MCF 10A (cell line): ENCODE measurements around the gene COL13A1. TPM values are rescaled to one million over a fixed set of nuclear protein-coding genes. Genes with fewer than 3 reads are reported as not detected.

Source experiments
- BruUV-seq: library from RNA; stranded (reverse); fragments of 400-500 nt; replicated peaks from 2 replicates; lab custom pipeline; 2021; lab: Mats Ljungman, UMichigan
- CTCF ChIA-PET: fragments of 300-600 bp; sonication (Branson Sonifier 250); formaldehyde crosslinking; extraction: SDS; loops from one replicate; lab custom pipeline; 2021; ENCODE audit warnings: antibody characterized with exemption, inconsistent platforms; lab: Yijun Ruan, JAX
- POLR2A ChIA-PET: fragments of 300-600, 350-650 bp; sonication (Branson Sonifier 250); formaldehyde crosslinking; extraction: SDS; loops from one replicate; lab custom pipeline; 2020; ENCODE audit warnings: antibody characterized with exemption, inconsistent platforms; lab: Yijun Ruan, JAX
- DNase-seq: peaks from one replicate; pipeline ENCODE4 v3.0.0-alpha.2; 2018; ENCODE audit not compliant: unreplicated experiment
- H3K27ac Mint-ChIP-seq: one replicate; pipeline ENCODE4 v1.8.0; 2022; ENCODE audit warnings: mild to moderate bottlenecking, low read depth, mixed read lengths; ENCODE audit not compliant: unreplicated experiment
- H3K27me3 Mint-ChIP-seq: one replicate; pipeline ENCODE4 v1.8.0; 2022; ENCODE audit warnings: mixed read lengths; ENCODE audit not compliant: insufficient read depth, unreplicated experiment
- H3K36me3 Mint-ChIP-seq: one replicate; pipeline ENCODE4 v1.8.0; 2022; ENCODE audit warnings: mild to moderate bottlenecking, moderate library complexity, mixed read lengths; ENCODE audit not compliant: insufficient read depth, unreplicated experiment
- H3K4me1 Mint-ChIP-seq: one replicate; pipeline ENCODE4 v1.8.0; 2022; ENCODE audit warnings: mixed read lengths; ENCODE audit not compliant: insufficient read depth, unreplicated experiment
- H3K4me3 Mint-ChIP-seq: one replicate; pipeline ENCODE4 v1.8.0; 2022; ENCODE audit warnings: mild to moderate bottlenecking, moderate library complexity, mixed read lengths; ENCODE audit not compliant: unreplicated experiment
- H3K9me3 Mint-ChIP-seq: one replicate; pipeline ENCODE4 v1.8.0; 2022; ENCODE audit warnings: mixed read lengths; ENCODE audit not compliant: unreplicated experiment
- intact Hi-C: fragments of 100-400 bp; cut with micrococcal nuclease; formaldehyde crosslinking; loops from 2 replicates; pipeline ENCODE4 v1.14.1; 2022
- total RNA-seq: library from RNA; stranded (reverse); gene quantifications from 2 replicates; pipeline ENCODE4 v1.2.3, GENCODE V29; 2022
- TF ChIP-seq, protein P1 (sequence below): fragments of 200-600 bp; IDR thresholded peaks from one replicate; pipeline ENCODE4 v1.8.0; 2022; ENCODE audit warnings: antibody characterized with exemption, mild to moderate bottlenecking; ENCODE audit not compliant: unreplicated experiment

COL13A1 gene
- total RNA-seq, 1 experiment from 2014 or later, result 0.47 TPM

DNA sequence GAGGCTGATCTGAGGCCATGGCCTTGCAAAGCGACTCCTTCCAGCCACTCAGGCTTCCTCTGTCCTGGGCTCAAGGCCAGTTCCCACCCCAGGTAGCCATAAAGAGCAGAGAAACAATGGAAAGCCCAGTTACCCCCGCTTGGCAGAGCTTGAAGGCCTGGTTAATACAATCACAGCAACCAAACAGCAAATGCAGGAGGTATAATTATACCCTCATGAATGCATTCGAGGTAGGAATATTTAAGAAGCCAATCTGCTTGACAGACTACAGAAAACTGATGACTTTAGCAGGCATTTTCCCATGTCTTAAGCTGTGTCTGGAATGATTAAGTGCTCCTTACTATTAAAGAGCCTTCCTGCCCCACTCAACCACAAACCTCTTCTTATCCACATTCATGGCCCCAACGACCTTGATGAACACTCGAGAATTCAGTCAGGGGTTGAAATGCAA is 136.9 kb downstream of the COL13A1 start:
- ChIA-PET POLR2A (no interaction called here), CTCF (interaction anchor here (1.0 to 2.3 kb wide), 3 partner anchors 20 to 294 kb away, joined by 3 to 12 read pairs (median 5); no protein-coding TSS in a partner anchor)
- H3K4me3 Mint-ChIP-seq, result no peak overlapping the region
- peaks cover 12% of the 10 kb centered on the region for H3K27me3 Mint-ChIP-seq
- no TSS peak for BruUV-seq
- DNase-seq, result no peak
- intact Hi-C loops, result no loop called here
- H3K4me1 Mint-ChIP-seq, result no peaks in the 10 kb centered on the region
- TF ChIP-seq, protein P1, sequence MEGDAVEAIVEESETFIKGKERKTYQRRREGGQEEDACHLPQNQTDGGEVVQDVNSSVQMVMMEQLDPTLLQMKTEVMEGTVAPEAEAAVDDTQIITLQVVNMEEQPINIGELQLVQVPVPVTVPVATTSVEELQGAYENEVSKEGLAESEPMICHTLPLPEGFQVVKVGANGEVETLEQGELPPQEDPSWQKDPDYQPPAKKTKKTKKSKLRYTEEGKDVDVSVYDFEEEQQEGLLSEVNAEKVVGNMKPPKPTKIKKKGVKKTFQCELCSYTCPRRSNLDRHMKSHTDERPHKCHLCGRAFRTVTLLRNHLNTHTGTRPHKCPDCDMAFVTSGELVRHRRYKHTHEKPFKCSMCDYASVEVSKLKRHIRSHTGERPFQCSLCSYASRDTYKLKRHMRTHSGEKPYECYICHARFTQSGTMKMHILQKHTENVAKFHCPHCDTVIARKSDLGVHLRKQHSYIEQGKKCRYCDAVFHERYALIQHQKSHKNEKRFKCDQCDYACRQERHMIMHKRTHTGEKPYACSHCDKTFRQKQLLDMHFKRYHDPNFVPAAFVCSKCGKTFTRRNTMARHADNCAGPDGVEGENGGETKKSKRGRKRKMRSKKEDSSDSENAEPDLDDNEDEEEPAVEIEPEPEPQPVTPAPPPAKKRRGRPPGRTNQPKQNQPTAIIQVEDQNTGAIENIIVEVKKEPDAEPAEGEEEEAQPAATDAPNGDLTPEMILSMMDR, result no peak
- no peaks in the 10 kb centered on the region for H3K36me3 Mint-ChIP-seq
- H3K9me3 Mint-ChIP-seq, result no peaks in the 10 kb centered on the region
- no peak overlapping the region for H3K27ac Mint-ChIP-seq

DNA sequence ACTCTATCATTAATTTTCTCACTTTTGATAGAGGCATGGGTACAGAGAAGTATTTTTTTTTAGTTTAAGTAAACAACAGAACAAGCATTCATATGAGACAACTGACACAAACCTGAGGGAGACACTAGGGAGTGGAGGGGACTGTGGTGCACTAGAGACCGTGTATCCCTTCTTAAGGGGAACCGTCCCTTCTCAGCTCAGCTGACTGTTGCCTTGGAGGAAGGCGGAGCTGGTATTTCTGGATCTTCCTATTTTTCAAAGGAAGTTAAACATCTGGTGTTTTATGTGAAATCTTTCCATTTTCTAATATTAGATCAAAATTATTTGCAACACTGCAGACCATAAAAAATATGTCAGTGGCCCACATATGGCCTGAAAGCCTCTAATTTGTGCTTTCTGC is 137.4 kb downstream of the COL13A1 start:
- intact Hi-C loops, result no loop called here
- ChIA-PET POLR2A (no interaction called here), CTCF (interaction anchor here (2.0 kb wide), 1 partner anchor 25 kb away, joined by 5 read pairs; no protein-coding TSS in a partner anchor)
- Mint-ChIP-seq H3K4me3 (no peak overlapping the region), H3K27ac (no peak overlapping the region), H3K9me3 (no peaks in the 10 kb centered on the region), H3K36me3 (no peaks in the 10 kb centered on the region), H3K27me3 (peaks cover 12% of the 10 kb centered on the region), H3K4me1 (no peaks in the 10 kb centered on the region)
- no TSS peak for BruUV-seq
- DNase-seq, result no peak
- TF ChIP-seq, protein P1, result no peak

DNA sequence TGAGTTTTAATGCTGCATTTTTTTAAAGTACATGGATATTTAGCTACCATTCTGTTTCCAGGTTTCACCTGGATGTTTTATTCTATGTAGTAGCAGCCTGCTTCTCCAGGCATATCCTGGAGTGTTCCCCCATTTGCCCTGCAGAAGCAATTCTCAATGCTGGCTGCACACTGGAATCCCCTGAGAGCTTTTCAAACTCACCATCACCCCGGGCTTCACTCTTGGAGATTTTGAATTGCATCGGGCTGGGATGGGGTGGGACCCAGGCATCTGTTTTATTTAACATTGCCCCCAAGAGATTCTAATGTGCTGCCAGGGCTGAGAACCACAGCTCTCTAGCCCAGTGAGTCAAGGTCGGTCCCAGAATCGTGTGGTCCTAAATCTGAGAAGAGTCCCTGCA is 137.8 kb downstream of the COL13A1 start:
- CTCF ChIA-PET, result interaction anchor here (2.0 kb wide), 1 partner anchor 25 kb away, joined by 5 read pairs; no protein-coding TSS in a partner anchor
- no peak overlapping the region for H3K4me3 Mint-ChIP-seq
- H3K27ac Mint-ChIP-seq, result no peak overlapping the region
- DNase-seq, result no peak
- no peaks in the 10 kb centered on the region for H3K4me1 Mint-ChIP-seq
- TF ChIP-seq, protein P1, result no peak
- H3K27me3 Mint-ChIP-seq, result peaks cover 12% of the 10 kb centered on the region
- intact Hi-C loops, result no loop called here
- POLR2A ChIA-PET, result no interaction called here
- BruUV-seq, result no TSS peak
- H3K36me3 Mint-ChIP-seq, result no peaks in the 10 kb centered on the region
- H3K9me3 Mint-ChIP-seq, result no peaks in the 10 kb centered on the region

DNA sequence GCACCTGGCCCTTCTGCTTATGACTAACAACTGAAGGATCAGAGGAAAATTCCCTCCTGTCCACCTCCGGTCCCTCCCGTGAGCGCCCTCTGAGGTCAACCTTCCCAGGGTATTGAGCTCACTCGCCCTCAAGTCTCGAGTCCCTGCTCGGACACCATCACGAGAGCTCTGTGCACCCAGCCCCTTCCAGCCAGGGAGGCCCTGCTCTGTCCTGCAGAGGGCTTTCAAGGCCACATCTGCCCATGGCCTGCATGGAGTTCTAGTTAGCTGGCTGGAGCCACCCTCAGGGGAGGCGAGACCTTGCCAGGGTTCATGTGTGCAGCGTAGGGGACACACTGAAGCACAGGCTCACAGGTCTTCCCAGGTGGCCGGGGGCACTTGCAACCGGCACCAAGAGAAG is 140.0 kb downstream of the COL13A1 start:
- Mint-ChIP-seq H3K27me3 (peaks cover 2% of the 10 kb centered on the region), H3K27ac (no peak overlapping the region), H3K9me3 (no peaks in the 10 kb centered on the region), H3K4me3 (no peak overlapping the region), H3K4me1 (no peaks in the 10 kb centered on the region), H3K36me3 (no peaks in the 10 kb centered on the region)
- TF ChIP-seq, protein P1, result no peak
- CTCF ChIA-PET, result interaction anchor here (0.9 kb wide), 1 partner anchor 17 kb away, joined by 3 read pairs; no protein-coding TSS in a partner anchor
- intact Hi-C loops, result no loop called here
- POLR2A ChIA-PET, result no interaction called here
- no TSS peak for BruUV-seq
- DNase-seq, result no peak
